GM18505 (cell line): Measurements from ENCODE around the gene PDSS1.
"Not testable (repeated sequence)": the region's sequence is repeated elsewhere in the genome, so short reads cannot be mapped to it uniquely, and the experiment has no call there.

Experiments used
- ATAC-seq: cut with Tn5 transposase; IDR thresholded peaks from one replicate; pipeline ENCODE4 v1.9.1; 2021; ENCODE audit not compliant: unreplicated experiment
- POLR2A ChIP-seq: IDR thresholded peaks from 4 replicates; pipeline ENCODE4 v1.6.1; 2011; ENCODE audit warnings: borderline replicate concordance; ENCODE audit not compliant: insufficient read depth, insufficient read length; ENCODE audit errors: extremely low read depth

PDSS1 gene

DNA sequence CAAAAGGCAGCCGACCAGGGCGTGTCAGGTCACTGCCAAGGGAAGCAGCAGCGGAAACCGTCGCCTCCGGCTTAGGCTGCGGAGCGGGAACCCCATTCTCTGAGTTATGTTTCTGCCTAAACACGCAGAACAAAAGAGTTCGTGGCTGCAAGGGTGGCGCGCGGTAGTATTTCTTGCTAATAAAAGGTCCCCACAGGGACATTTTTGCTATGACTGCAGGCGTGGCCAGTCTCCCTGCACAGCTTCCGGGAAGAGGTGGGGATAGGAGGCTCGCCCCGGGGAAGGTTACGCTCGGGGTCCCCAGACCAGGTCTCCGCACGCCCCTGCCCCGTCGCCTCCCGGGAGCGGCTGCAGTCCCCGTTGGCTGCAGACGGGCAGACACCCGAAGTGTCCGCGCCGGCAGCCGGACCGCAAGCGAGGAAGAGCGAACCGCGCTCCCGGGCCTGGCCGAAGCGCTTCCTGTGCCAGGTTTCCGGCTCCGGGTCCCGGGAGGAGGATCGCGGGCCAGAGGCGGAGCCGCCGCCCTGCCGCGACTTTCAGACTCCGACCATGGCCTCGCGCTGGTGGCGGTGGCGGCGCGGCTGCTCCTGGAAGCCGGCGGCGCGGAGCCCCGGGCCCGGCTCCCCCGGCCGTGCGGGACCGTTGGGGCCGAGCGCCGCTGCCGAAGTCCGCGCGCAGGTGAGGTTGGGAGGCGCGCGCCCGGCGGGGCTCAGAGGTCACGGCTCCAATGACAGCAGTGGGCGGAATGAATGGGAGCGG is at the start of gene PDSS1:
TSS of gene PDSS1 (plus strand) at position 539 of the 759 bp plus-strand sequence. CDS start at position 550, 11 bp downstream.
- peak; percentile 88 for TF ChIP-seq POLR2A

GRCh38 chr10:26648245-26648636 is 49.3 kb upstream of the PDSS1 start:
- ATAC-seq = not testable (repeated sequence)

More for the DNA sequence above, at the start of gene PDSS1:
- peak; percentile 79 for ATAC-seq

DNA sequence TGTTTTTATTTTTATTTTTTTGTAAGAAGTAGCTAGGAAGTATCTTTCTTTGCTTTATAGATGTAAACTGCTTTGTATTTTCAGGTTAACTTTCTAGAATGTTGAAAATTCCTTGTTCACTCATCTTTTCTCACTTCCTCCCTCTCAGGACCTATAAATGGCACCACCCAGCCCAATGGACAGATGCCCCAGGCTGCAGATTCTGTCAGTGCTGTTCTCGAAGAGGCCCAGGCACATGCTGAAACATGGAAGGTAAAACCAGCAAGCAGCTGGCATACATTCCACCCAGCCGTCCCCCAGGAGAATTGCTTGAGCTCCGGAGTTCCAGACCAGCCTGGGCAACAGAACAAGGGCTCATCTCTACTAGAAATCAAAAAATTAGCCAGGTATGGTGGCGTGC is 47.1 kb upstream of the PDSS1 start:
- no peak for ATAC-seq
- no peak for TF ChIP-seq POLR2A

DNA sequence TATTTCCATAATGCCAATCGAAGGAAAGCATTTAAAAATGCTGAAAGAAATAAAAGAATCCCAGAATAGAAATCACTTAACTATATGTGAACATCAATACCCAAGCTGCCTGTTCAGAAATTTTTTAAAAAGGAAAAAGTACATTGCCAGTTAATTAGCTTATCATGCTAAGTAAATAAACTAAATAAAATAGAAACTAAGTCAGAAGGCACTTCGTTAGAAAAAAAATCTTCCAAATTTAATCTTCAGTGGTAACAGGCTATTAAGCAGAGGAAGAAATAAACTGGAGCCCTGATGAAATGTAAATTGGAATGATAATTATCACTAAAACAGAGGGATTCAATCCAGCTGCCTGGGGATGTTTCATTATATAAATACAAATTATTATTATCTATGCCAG is 46.0 kb upstream of the PDSS1 start:
- not testable (repeated sequence) for ATAC-seq

GRCh38 chr10:26653004-26653403 is 44.5 kb upstream of the PDSS1 start:
- TF ChIP-seq POLR2A = no peak
- ATAC-seq = no peak

DNA sequence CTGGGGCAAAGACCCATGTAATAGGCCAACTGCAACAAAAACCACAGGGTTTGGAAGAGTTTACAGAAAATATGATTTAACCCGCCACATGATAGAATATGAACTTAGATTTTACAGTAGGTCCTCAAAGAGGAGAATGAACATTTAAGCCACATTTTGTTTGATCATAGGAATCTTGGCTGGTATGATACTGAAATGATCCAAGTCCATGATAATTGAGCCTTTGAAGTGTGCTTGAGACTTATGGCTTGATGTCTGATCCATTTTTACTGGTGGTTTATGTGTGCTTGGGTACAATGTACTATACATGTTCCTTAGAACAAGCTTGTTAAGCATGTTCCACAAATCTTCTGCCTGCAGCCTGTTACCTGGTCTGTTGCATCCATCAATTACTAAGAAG is 41.8 kb upstream of the PDSS1 start:
- ATAC-seq = no peak
- no peak for TF ChIP-seq POLR2A

DNA sequence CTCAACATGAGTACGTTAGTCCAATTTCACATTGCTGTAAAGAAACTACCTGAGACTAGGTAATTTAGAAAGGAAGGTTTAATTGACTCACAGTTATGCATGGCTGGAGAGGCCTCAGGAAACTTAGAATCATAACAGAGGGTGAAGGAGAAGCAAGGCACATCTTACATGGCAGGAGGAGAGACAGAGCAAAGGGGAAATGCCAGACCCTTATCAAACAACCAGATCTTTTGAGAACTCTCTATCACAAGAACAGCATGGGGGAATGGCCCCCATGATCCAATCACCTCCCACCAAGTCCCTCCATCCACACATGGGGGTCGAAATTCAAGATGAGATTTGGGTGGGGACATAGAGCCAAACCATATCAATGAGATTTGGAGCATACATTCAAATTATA is 34.6 kb upstream of the PDSS1 start:
- no peak for ATAC-seq

GRCh38 chr10:26665080-26666048 is 32.1 kb upstream of the PDSS1 start:
- no peak for TF ChIP-seq POLR2A
- no peak for ATAC-seq

More for the DNA sequence above, 34.6 kb upstream of the PDSS1 start:
- TF ChIP-seq POLR2A = no peak

GRCh38 chr10:26675873-26676257 is 21.6 kb upstream of the PDSS1 start:
- ATAC-seq = no peak
- no peak for TF ChIP-seq POLR2A

- no peak for TF ChIP-seq POLR2A
These were observed 17.9 kb upstream of the PDSS1 start for GRCh38 chr10:26679588-26679987.

GRCh38 chr10:26681076-26681475 is 16.4 kb upstream of the PDSS1 start:
- ATAC-seq = no peak
- no peak for TF ChIP-seq POLR2A

More at GRCh38 chr10:26679588-26679987, 17.9 kb upstream of the PDSS1 start:
- no peak for ATAC-seq

DNA sequence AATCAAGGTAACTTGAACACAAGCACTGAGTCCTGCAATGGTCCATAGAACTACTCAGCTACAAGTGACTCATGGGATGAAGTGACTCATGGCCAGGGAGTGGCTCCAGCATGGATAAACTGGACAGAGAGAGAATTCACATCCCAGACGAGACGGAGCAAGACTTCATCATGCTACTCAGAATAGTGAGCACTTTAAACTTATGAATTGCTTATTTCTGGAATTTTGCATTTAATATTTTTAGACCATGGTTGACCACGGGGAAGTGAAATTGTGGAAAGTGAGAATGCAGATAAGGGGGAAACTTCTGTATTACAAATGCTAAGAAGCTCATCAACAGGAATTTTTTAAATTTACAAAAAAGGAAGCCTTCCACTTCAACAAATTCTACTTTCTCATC is 15.5 kb upstream of the PDSS1 start:
- ATAC-seq = not testable (repeated sequence)

GRCh38 chr10:26682931-26683330 is 14.6 kb upstream of the PDSS1 start:
- TF ChIP-seq POLR2A = no peak
- ATAC-seq = no peak

DNA sequence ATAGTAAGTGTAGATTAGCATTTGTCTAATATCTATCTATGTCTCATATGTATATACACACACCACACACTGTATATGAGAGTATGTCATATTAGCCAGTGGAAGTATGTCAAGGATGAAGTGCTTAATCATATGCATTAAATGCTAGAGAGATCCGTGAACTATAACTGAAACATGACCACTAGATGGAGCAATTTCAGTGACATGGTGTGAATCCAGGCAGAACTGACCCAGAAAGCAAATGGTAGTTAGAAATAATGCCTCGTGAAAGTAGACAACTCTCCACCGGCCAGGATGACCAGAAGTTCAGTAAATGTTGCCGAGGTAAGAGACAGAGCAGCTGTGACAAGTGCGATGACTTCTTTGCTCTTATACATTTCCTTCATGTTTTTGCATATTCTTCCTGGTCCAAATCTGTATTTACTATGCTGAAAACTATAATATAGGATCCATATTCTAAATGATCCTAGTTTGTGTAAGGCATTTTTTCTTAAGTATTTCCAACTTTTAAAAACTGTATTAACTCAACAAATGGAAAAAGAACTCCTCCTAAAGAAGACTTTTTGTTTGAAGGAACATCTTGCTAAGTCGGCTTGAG is 12.7 kb upstream of the PDSS1 start:
- ATAC-seq = peak; percentile 86
